WTC11 (cell line): Measurements from ENCODE around the gene CD302.

Experiments used
- ATF2 ChIP-seq: sonication (generic); formaldehyde crosslinking; IDR thresholded peaks from 2 replicates; pipeline ENCODE4 v1.8.1; 2022; ENCODE audit warnings: low read depth, missing genetic modification reagents, borderline replicate concordance
- ATF6 ChIP-seq: sonication (generic); formaldehyde crosslinking; IDR thresholded peaks from 2 replicates; pipeline ENCODE4 v1.8.1; 2023; ENCODE audit warnings: mild to moderate bottlenecking, missing genetic modification reagents
- CREB1 ChIP-seq: sonication (generic); formaldehyde crosslinking; IDR thresholded peaks from 2 replicates; pipeline ENCODE4 v1.8.0; 2023; ENCODE audit warnings: mild to moderate bottlenecking, missing genetic modification reagents
- CTCF ChIP-seq: fragments of 200-600 bp; IDR thresholded peaks from 2 replicates; pipeline ENCODE4 v1.8.0; 2022; ENCODE audit warnings: antibody characterized with exemption
- ELF4 ChIP-seq: sonication (generic); formaldehyde crosslinking; IDR thresholded peaks from 2 replicates; pipeline ENCODE4 v1.8.1; 2022; ENCODE audit warnings: low read depth, mild to moderate bottlenecking, moderate library complexity, missing genetic modification reagents
- GRHL2 ChIP-seq: fragments of 250-450 bp; sonication (Bioruptor Pico); IDR thresholded peaks from 2 replicates; pipeline ENCODE4 v1.8.0; 2022; ENCODE audit warnings: mild to moderate bottlenecking, moderate library complexity; ENCODE audit not compliant: insufficient replicate concordance, severe bottlenecking
- HMGXB4 ChIP-seq: sonication (generic); formaldehyde crosslinking; IDR thresholded peaks from 2 replicates; pipeline ENCODE4 v1.8.1; 2023; ENCODE audit warnings: mild to moderate bottlenecking, moderate library complexity, missing genetic modification reagents
- JUN ChIP-seq: sonication (generic); formaldehyde crosslinking; IDR thresholded peaks from 2 replicates; pipeline ENCODE4 v1.8.0; 2023; ENCODE audit warnings: mild to moderate bottlenecking, missing genetic modification reagents
- STAT6 ChIP-seq: sonication (generic); formaldehyde crosslinking; conservative IDR thresholded peaks from 2 replicates; pipeline ENCODE4 v1.8.1; 2023; ENCODE audit warnings: mild to moderate bottlenecking, low read depth, missing genetic modification reagents, moderate library complexity
- TP53 ChIP-seq: sonication (generic); formaldehyde crosslinking; IDR thresholded peaks from 2 replicates; pipeline ENCODE4 v1.8.1; 2023; ENCODE audit warnings: mild to moderate bottlenecking, missing genetic modification reagents
- USF2 ChIP-seq: sonication (generic); formaldehyde crosslinking; IDR thresholded peaks from 2 replicates; pipeline ENCODE4 v1.8.1; 2023; ENCODE audit warnings: mild to moderate bottlenecking, missing genetic modification reagents, moderate library complexity

GRCh38 chr2:159725713-159726112 is 72.3 kb downstream of the CD302 start:
- no peak for TF ChIP-seq GRHL2 (CRISPR knock-in tag)
- TF ChIP-seq ELF4 (CRISPR knock-in tag): no peak
- no peak for TF ChIP-seq ATF2 (CRISPR knock-in tag)
- TF ChIP-seq CTCF: no peak
- TF ChIP-seq HMGXB4 (CRISPR knock-in tag): no peak
- TF ChIP-seq JUN (CRISPR knock-in tag): no peak
- no peak for TF ChIP-seq TP53 (CRISPR knock-in tag)
- TF ChIP-seq CREB1 (CRISPR knock-in tag): no peak
- TF ChIP-seq ATF6 (CRISPR knock-in tag): no peak
- no peak for TF ChIP-seq STAT6 (CRISPR knock-in tag)
- TF ChIP-seq USF2: no peak
